HG03139 (cell line): ENCODE measurements around the gene THSD7A.

Experiments used
- ATAC-seq: cut with Tn5 transposase; IDR thresholded peaks from one replicate; pipeline ENCODE4 v1.9.1; 2021; ENCODE audit not compliant: unreplicated experiment

The THSD7A gene

DNA sequence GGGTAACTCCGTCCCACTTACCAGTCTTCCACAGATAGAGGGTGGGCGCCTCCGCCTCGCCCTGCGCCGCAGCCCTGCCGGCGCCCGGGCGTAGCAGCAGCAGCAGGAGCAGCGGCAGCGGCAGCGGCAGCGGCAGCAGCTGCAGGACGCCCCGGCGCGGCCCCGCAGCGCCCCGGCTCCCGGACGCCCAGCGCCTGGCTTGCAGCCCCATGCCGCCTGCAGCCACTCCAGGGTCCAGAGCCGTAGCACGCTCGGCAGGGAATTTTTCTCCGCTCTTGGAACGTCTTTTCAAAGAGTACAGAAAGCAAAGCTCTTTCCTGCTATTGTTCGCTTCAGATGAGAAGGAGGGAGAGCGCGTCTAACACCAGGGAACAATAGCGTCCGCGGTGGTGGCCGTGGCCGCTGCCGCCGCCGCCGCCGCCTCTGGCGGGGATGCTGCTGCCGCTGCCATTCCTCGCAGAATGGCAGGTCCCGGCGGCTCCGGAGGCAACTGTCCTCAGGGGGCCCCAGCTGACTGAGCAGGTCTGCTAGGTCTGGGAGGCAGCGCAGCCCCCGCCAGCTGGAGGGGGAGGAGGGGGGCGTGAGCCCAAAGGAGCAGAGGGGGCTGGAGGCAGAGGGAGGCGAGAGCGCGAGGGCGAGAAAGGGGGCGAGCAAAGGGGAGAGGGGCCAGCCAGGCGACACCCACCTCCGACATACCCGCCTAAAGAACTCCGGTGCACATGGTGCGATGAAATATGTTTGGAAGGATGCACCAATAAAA, at the start of gene THSD7A:
TSS of gene THSD7A (minus strand) at position 463 of the 760 bp plus-strand sequence. CDS start at position 211, 252 bp downstream.
- peak; percentile 45 for ATAC-seq

GRCh38 chr7:11881680-11882079, 49.7 kb upstream of the THSD7A start:
- ATAC-seq: no peak

DNA sequence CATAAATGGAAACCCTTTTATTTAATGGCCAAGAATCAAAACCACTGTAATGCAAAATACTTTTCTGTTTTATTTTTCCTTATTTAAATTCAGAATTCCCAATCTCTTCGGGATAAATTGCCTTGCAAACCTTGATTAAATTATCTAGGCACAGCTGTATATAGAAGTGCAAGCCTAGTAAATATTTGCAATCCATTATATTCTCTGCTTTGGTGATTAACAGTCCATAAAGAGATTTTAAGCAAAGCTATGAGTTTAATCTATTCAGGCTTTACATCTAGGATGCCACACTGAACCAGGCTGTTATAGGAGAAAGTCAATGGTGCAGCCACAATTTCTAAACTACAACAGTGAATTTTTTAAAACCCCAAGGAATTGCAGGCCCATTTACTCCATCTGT, 43.6 kb upstream of the THSD7A start:
- no peak for ATAC-seq

- no peak for ATAC-seq
Measured at GRCh38 chr7:11865671-11866070, 33.7 kb upstream of the THSD7A start.

- no peak for ATAC-seq
Measured at GRCh38 chr7:11858622-11859302, 26.8 kb upstream of the THSD7A start.

DNA sequence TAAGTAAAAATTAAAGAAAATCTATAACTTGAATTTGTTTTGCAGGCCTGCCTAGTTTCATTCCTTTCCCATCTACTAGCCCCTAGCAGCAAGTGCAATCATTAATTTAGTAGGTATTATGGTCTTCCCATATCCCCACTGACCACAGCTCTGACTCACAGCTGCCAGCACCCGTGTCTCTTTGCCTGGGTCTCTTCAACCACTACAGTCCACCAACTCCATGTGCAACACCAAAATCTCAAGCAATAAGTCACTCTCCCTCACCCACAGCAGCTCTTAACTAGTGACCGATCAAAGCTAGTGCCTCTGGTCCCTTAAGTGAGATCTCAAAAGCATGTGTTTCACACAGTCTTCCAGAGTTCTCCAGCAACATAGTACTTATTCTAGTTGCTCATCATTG, 26.0 kb upstream of the THSD7A start:
- ATAC-seq: no peak

- no peak for ATAC-seq
Measured at GRCh38 chr7:11848251-11848650, 16.3 kb upstream of the THSD7A start.

DNA sequence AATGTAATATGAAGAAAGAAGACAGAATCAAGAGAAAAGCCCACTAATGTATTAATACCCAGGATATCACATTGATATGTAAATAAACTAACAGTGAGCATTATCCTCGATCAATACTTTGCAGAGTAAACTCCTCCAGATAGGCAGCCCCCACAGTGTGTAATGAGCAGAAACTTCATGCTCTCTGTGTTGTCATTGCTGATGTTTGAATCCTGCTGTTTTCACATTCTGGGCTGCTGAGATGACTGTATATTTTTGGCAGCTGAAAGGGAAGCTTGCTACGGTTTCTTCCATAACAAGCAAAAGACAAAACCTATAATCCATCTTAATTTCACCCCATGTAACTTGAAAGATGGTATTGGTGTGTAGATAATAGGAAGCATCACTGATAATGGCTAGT, 15.3 kb upstream of the THSD7A start:
- ATAC-seq: no peak

- no peak for ATAC-seq
Measured at GRCh38 chr7:11846361-11846955, 14.5 kb upstream of the THSD7A start.

GRCh38 chr7:11843113-11843765, 11.2 kb upstream of the THSD7A start:
- no peak for ATAC-seq

DNA sequence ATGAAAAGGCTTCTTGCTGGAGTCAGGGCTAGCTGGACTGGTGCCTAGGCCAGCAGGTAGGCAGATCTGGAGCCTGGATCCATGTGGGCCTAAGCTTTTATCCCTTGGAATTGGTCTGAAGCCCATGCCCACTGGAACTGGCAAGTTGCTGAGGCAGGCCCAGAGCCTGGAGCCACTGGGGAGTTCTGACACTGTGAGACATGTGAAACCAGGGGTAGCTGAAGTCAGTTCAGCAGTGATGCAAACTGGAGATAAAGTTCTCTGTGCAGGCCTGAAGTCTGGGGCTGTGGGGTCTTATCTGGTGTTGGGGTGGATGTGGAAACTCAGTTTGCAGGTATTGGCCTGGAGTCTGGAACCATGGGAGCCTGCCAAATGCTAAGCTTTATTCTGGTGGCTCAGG, 9.7 kb upstream of the THSD7A start:
- ATAC-seq: no peak

DNA sequence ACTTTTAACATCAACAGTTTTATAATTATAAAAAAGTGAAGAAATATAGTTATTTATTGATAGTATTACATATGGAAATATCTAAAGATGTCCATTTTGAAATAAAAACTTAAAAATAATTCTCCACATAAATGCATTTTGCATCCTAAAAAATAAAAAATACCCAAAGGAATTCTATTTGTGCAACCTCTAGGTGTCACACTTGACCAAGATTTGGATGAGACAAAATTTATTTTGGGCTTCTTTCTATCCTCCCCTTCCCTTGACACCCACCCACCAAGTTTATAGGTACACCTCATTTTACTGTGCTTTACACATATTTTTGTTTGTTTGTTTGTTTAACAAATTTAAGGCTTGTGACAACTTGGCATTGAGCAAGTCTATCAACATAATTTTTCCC, 3.3 kb upstream of the THSD7A start:
- no peak for ATAC-seq

DNA sequence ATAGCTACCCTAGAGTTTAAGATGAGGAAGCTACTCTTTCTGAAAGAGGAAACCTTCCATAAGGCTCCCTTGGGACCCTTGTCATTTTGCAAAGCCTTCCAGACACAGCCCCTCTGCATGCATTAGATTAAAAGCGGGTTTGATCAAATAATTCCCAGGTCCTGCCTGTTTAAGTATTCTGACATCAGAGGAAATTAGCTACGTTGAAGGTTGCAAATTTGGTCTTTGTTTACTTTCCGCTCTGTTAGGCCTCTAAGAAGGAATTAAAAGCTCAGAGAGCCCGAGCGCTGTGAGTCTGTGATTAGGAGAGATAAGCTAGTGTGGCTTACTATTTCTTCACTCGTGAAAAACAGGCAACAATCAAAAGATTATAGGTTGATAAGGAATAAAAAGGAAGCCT, 1.4 kb upstream of the THSD7A start:
- ATAC-seq: no peak

- ATAC-seq: no peak
Measured at GRCh38 chr7:11831156-11831735, 752 bp downstream of the THSD7A start.

- ATAC-seq: no peak
Measured at GRCh38 chr7:11830582-11831155, 1.3 kb downstream of the THSD7A start.

DNA sequence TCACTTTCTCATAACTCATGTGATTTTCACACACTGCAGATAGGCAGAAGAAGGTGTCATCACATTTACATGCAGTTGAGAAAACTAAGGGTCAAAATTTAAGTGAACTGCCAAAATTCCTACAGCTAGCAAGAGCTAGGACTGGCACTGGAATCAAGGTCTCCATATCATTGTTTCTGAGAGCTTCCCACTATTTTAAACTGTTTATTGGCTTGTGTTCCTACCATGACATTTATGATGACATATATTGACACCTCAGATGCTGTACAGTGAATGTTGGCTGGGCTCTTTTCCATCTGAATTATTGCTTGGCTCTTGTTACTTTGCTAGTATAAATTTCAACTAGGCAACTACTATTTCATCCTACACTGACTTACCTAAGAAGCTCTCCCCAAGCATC, 2.0 kb downstream of the THSD7A start:
- no peak for ATAC-seq

- no peak for ATAC-seq
Measured at GRCh38 chr7:11819947-11820346, 12.1 kb downstream of the THSD7A start.

DNA sequence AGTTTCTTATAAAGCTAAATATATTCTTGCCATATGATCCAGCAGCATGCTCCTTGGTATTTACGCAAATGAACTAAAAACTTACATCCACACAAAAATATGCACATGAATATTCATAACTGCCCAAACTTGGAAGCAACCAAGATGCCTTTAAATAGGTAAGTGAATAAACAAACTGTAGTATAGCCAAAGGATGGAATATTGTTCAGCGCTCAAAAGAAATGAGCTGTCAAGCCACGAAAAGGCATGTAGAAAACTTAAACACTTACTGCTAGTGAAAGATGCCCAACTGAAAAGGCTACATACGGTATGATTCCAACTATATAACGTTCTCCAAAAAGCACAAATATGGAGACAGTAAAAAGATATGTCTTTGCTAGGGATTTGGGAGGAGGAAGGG, 12.7 kb downstream of the THSD7A start:
- ATAC-seq: no peak

GRCh38 chr7:11818281-11818680, 13.7 kb downstream of the THSD7A start:
- no peak for ATAC-seq

DNA sequence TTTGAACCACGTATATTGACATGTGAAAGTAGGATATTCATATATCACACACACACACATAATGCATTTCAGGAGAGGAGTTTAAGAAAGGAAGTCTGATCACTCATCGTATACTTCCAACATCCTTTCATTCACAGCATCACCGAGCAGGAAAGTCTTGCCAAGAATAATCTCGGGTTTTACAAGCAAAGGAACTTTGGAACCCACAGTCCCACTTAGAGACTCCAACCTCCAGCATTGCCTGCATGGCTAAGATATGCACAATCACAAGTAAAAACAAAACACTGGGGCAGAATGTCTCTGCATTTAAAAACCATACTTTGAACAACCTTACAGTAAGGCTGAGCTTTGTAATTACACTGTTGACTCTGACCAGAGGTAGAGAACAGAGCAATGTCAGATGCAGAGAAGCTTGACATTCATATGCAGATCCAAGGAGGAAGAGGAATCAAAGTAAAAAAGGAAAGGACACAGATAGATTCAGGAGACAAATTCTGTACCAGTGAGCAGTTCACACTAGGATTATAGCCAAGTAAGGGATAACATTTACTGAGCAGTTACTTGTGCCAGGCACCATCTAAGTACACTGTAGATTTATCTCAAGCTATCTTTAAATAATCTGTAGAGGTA, 14.8 kb downstream of the THSD7A start:
- no peak for ATAC-seq

DNA sequence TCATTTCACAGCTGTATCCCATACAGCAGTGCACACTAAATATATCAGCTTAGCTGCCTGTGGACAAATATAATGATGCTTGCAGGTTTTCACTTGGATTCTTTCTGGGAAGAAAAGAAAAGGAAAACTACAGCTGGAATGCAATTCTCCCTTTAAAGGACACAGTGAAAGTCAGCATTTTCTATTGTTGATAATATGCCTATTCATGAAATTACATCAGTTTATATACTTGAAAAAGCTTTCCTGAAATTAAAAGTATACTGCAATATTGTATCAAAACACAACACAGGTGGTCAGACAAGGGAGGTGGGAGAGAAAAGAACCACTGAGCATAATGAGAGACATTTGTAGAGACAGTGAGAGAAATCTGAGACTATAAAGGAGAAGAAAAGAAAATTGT, 20.3 kb downstream of the THSD7A start:
- ATAC-seq: no peak
